ENCODE results near the gene ADGRE2.

DNA sequence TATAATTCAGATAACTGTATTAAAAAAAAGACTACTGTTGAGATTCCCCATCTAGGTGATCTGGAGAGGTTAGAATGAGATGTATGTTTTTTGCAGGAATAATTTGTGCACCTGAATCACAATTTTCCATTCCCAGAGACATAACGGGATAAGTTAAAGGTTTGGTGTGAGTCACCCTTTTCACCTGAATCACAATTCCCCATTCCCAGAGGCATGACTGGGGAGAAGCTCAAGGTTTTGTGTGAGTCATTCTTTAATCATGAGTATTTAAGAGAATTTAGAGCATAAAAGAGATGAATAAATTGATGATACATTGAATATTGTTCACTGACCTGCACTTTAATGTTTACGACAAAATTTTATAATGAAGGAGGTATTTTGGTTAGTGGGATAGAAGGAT, 47.6 kb upstream of the ADGRE2 start:
- TF ChIP-seq ZNF274 (IDR thresholded peaks at IDR 0.05; ENCODE audit: low read depth, low read length), result no peak
- TF ChIP-seq YY1 (IDR thresholded peaks at IDR 0.05; ENCODE audit: insufficient read depth, insufficient read length), result no peak
